Type B pancreatic cell (in vitro differentiated cells): ENCODE measurements around the gene GLDN. TPM values are rescaled to one million over a fixed set of nuclear protein-coding genes. Genes with fewer than 3 reads are reported as not detected.

Experiments used
- DNase-seq: peaks from one replicate; pipeline ENCODE4 v3.0.0; 2021; ENCODE audit warnings: mixed read lengths; ENCODE audit not compliant: unreplicated experiment; ENCODE audit errors: extremely low spot score
- H3K27ac Mint-ChIP-seq: 2 replicates; pipeline ENCODE4 v1.8.0; 2021; ENCODE audit warnings: mild to moderate bottlenecking, mixed read lengths
- H3K27me3 Mint-ChIP-seq: 2 replicates; pipeline ENCODE4 v1.8.0; 2021; ENCODE audit warnings: mixed read lengths
- H3K36me3 Mint-ChIP-seq: 2 replicates; pipeline ENCODE4 v1.8.0; 2021; ENCODE audit warnings: mixed read lengths
- H3K4me1 Mint-ChIP-seq: one replicate; pipeline ENCODE4 v1.8.0; 2021; ENCODE audit warnings: mixed read lengths; ENCODE audit not compliant: unreplicated experiment
- H3K4me3 Mint-ChIP-seq: 2 replicates; pipeline ENCODE4 v1.8.0; 2021; ENCODE audit warnings: mild to moderate bottlenecking, mixed read lengths
- H3K9me3 Mint-ChIP-seq: 2 replicates; pipeline ENCODE4 v1.8.0; 2021; ENCODE audit warnings: mixed read lengths
- CTCF ChIP-seq: fragments of 200-600 bp; sonication (generic); conservative IDR thresholded peaks from 2 replicates; pipeline ENCODE4 v1.5.0; 2021; ENCODE audit warnings: antibody characterized with exemption, mild to moderate bottlenecking
- microRNA-seq: library from miRNA; unstranded; fragments of <30 nt; microRNA quantifications from one replicate; pipeline ENCODE4, GENCODE V29; 2020
- total RNA-seq: library from RNA; stranded (reverse); gene quantifications from 2 replicates; pipeline ENCODE4 v1.2.1, GENCODE V29; 2021; ENCODE audit warnings: low replicate concordance

The GLDN gene
- total RNA-seq, 1 donor from 2014 or later, result 0.68 TPM

- Mint-ChIP-seq H3K4me1 (peaks cover 8% of the 10 kb centered on the region), H3K27me3 (no peaks in the 10 kb centered on the region), H3K9me3 (no peaks in the 10 kb centered on the region), H3K36me3 (peaks cover 46% of the 10 kb centered on the region), H3K27ac (no peak overlapping the region), H3K4me3 (no peak overlapping the region)
- no peak for DNase-seq
- TF ChIP-seq CTCF, result no peak
These were observed 107.4 kb downstream of the GLDN start for GRCh38 chr15:51448622-51449399.

DNA sequence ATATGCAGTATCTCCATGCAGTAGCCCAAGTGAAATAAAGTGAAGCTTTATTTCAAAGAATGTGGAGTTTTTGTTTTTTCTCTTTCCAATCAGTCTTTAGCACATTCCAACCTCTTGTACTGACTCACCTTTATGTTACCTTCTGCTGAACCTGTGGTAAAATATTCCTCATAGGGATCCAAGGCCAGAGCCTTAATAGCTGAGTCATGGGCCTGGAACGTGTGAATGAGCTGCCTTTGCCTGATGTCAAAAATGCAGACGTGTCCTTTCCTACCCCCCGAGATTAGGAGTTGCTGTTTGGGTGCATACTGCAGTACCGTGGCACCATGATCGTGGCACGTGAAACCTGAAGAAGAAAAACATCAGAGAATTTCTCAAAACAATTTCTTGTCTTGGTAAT, 108.5 kb downstream of the GLDN start:
- Mint-ChIP-seq H3K27ac (no peak overlapping the region), H3K36me3 (peaks cover 43% of the 10 kb centered on the region), H3K4me1 (peaks cover 8% of the 10 kb centered on the region), H3K4me3 (no peak overlapping the region), H3K27me3 (no peaks in the 10 kb centered on the region), H3K9me3 (no peaks in the 10 kb centered on the region)
- TF ChIP-seq CTCF, result no peak
- no peak for DNase-seq

Small RNA genes lying within 50 kb of the gene (microRNA-seq; reads per million reads assigned to microRNA genes)
- gene MIR7973-1 (not detected), gene MIR7973-2 (not detected)

Other genes starting within 250 kb of the GLDN start
- gene TNFAIP8L3, start 246.7 kb upstream of the GLDN start, total RNA-seq, result 8.2 and 16.9 TPM in 2 replicates
- gene CYP19A1, start 3.1 kb upstream of the GLDN start, total RNA-seq, result 0.95 and 1.3 TPM in 2 replicates